DOHH2 (cell line): ENCODE measurements around the gene ZNF536.

Experiments
- H3F3A ChIP-seq: fragments of 200-600 bp; sonication (generic), shearing (Covaris generic); 2 replicates; pipeline ENCODE4 v1.6.0; 2016; ENCODE audit warnings: antibody characterized with exemption, mild to moderate bottlenecking; ENCODE audit not compliant: control insufficient read depth, insufficient read depth
- H3K27ac ChIP-seq: fragments of 200-600 bp; sonication (generic); 2 replicates; pipeline ENCODE4 v1.5.1; 2014; ENCODE audit warnings: low read depth, mild to moderate bottlenecking, low read length, moderate library complexity
- H3K27me3 ChIP-seq: fragments of 200-600 bp; sonication (generic); 2 replicates; pipeline ENCODE4 v1.6.1; 2014; ENCODE audit warnings: mild to moderate bottlenecking, low read length, mixed read lengths; ENCODE audit not compliant: control insufficient read depth
- H3K36me3 ChIP-seq: fragments of 200-600 bp; sonication (generic); 2 replicates; pipeline ENCODE4 v1.6.1; 2014; ENCODE audit warnings: mild to moderate bottlenecking, low read length, moderate library complexity, mixed read lengths; ENCODE audit not compliant: control insufficient read depth
- H3K4me1 ChIP-seq: fragments of 200-600 bp; sonication (generic); 2 replicates; pipeline ENCODE4 v1.6.1; 2014; ENCODE audit warnings: mild to moderate bottlenecking, low read length, mixed read lengths; ENCODE audit not compliant: control insufficient read depth
- H3K4me2 ChIP-seq: fragments of 200-600 bp; sonication (generic); 2 replicates; pipeline ENCODE4 v1.6.0; 2014; ENCODE audit warnings: mild to moderate bottlenecking, low read length, moderate library complexity
- H3K4me3 ChIP-seq: fragments of 200-600 bp; sonication (generic); 2 replicates; pipeline ENCODE4 v1.5.1; 2014; ENCODE audit warnings: mild to moderate bottlenecking, low read length, mixed read lengths
- H3K79me2 ChIP-seq: fragments of 200-600 bp; sonication (generic); 2 replicates; pipeline ENCODE4 v1.6.1; 2014; ENCODE audit warnings: mild to moderate bottlenecking, low read length, mixed read lengths; ENCODE audit not compliant: control insufficient read depth
- H3K9me2 ChIP-seq: fragments of 200-600 bp; sonication (generic); replicated peaks from 2 replicates; pipeline ENCODE4 v1.6.1; 2014; ENCODE audit warnings: mild to moderate bottlenecking, low read length, mixed read lengths; ENCODE audit not compliant: control insufficient read depth
- H3K9me3 ChIP-seq: fragments of 200-600 bp; sonication (generic); 2 replicates; pipeline ENCODE4 v1.6.1; 2014; ENCODE audit warnings: antibody characterized with exemption, low read length, mixed read lengths; ENCODE audit not compliant: control insufficient read depth, insufficient read depth
- H4K20me1 ChIP-seq: fragments of 200-600 bp; sonication (generic); 2 replicates; pipeline ENCODE4 v1.6.0; 2014; ENCODE audit warnings: low read depth, mild to moderate bottlenecking, antibody characterized with exemption, low read length, moderate library complexity; ENCODE audit not compliant: control insufficient read depth, insufficient read depth
- EZH2phosphoT487 ChIP-seq: fragments of 200-600 bp; sonication (generic); IDR thresholded peaks from 2 replicates; pipeline ENCODE4 v1.6.1; 2017; ENCODE audit warnings: borderline replicate concordance, mild to moderate bottlenecking, antibody characterized with exemption, low read length, moderate library complexity, mixed read lengths
- TF ChIP-seq, protein P1 (sequence below): fragments of 200-600 bp; sonication (generic); IDR thresholded peaks from one replicate; pipeline ENCODE4 v1.5.1; 2014; ENCODE audit warnings: antibody characterized with exemption, mild to moderate bottlenecking, low read depth, low read length; ENCODE audit not compliant: poor library complexity, severe bottlenecking

ZNF536 gene

DNA sequence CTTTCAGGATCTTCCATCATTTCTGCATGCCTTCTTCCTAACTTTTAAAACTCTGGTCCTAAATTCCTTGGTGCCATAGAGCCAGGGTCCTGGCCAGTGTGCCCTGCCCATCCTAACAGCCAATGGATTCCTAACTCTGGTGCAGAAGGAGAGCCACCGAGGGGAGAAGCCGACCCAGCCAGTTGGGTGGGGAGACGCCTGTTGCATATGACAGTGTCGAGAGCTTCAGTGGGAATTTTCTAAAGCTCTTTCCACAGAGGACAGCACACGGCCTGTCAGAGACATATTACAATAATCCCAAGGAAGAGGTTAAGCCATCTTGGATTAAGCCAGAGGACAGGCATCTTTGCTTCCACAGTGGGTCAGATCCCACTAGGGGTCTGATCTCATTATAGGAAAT lies 180.4 kb downstream of the ZNF536 start:
- no peaks in the 10 kb centered on the region for H3K36me3 ChIP-seq
- no peaks in the 10 kb centered on the region for H3K4me1 ChIP-seq
- no peak overlapping the region for H3K4me3 ChIP-seq
- no peaks in the 10 kb centered on the region for H3K79me2 ChIP-seq
- H3K27me3 ChIP-seq: no peaks in the 10 kb centered on the region
- no peaks in the 10 kb centered on the region for H3K9me3 ChIP-seq
- no peak overlapping the region for H3K4me2 ChIP-seq
- TF ChIP-seq, protein P1, sequence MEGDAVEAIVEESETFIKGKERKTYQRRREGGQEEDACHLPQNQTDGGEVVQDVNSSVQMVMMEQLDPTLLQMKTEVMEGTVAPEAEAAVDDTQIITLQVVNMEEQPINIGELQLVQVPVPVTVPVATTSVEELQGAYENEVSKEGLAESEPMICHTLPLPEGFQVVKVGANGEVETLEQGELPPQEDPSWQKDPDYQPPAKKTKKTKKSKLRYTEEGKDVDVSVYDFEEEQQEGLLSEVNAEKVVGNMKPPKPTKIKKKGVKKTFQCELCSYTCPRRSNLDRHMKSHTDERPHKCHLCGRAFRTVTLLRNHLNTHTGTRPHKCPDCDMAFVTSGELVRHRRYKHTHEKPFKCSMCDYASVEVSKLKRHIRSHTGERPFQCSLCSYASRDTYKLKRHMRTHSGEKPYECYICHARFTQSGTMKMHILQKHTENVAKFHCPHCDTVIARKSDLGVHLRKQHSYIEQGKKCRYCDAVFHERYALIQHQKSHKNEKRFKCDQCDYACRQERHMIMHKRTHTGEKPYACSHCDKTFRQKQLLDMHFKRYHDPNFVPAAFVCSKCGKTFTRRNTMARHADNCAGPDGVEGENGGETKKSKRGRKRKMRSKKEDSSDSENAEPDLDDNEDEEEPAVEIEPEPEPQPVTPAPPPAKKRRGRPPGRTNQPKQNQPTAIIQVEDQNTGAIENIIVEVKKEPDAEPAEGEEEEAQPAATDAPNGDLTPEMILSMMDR: no peak
- TF ChIP-seq EZH2phosphoT487: no peak
- no peaks in the 10 kb centered on the region for H4K20me1 ChIP-seq
- no peaks in the 10 kb centered on the region for H3F3A ChIP-seq
- H3K27ac ChIP-seq: no peak overlapping the region
- H3K9me2 ChIP-seq: no peaks in the 10 kb centered on the region

DNA sequence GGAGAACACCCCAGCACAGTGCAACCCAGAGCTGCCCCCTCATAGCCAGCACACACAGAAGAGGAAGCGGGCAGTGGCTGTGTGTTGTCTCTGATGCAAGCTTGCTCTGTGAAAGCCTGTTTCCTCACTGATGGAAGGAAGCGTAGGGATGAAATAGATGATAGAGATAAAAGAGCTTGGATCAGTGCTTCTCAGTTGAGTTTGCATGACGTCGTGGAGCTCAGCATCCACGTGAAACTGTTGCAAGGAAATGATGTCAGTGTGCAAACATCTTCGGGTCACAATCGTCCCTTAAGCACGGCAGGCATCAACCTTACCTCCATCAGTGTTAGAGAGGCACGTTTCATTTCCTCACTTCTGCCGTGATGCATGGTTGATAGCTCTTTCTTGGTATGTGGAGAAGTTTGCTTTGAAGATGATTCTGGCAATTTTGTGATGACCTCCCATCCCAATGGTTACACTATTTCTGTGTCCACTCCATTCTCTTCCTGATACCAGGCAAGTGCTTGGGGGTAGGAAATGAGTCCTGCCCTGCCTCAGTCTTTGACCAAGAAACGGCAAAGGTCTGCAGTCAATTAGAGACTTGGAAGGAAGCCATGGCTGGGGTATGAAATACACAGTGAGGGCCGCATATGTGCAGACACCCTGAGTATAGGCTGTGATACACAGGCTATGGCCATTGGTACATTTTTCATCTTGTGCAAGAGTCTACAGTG lies 183.0 kb downstream of the ZNF536 start:
- H3F3A ChIP-seq: no peaks in the 10 kb centered on the region
- no peak overlapping the region for H3K27ac ChIP-seq
- H3K36me3 ChIP-seq: no peaks in the 10 kb centered on the region
- no peaks in the 10 kb centered on the region for H3K9me2 ChIP-seq
- H3K9me3 ChIP-seq: no peaks in the 10 kb centered on the region
- no peak for TF ChIP-seq EZH2phosphoT487
- TF ChIP-seq, protein P1: no peak
- H3K4me2 ChIP-seq: no peak overlapping the region
- no peak overlapping the region for H3K4me3 ChIP-seq
- H3K27me3 ChIP-seq: no peaks in the 10 kb centered on the region
- no peaks in the 10 kb centered on the region for H4K20me1 ChIP-seq
- H3K79me2 ChIP-seq: no peaks in the 10 kb centered on the region
- no peaks in the 10 kb centered on the region for H3K4me1 ChIP-seq

DNA sequence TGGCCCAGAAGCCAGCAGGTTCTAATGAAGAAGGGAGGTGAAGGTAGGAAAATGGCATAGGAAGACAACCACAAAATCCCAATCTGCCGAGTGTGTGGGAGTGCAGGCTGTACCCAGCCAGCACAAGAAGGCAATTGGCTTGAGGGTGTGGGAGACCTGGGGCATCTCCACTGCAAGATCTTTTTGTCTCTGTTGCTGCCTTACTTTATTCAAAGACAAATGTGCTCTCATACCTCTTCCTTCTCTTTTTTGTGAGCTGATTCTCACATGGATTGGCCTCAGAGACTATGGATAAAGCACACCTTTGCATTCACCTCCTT lies 183.6 kb downstream of the ZNF536 start:
- Histone ChIP-seq H3K9me2 (no peaks in the 10 kb centered on the region), H3F3A (no peaks in the 10 kb centered on the region), H3K4me3 (no peak overlapping the region), H3K4me2 (no peak overlapping the region), H4K20me1 (no peaks in the 10 kb centered on the region), H3K4me1 (no peaks in the 10 kb centered on the region), H3K27ac (no peak overlapping the region), H3K79me2 (no peaks in the 10 kb centered on the region), H3K36me3 (no peaks in the 10 kb centered on the region), H3K9me3 (no peaks in the 10 kb centered on the region), H3K27me3 (no peaks in the 10 kb centered on the region)
- TF ChIP-seq, protein P1: no peak
- TF ChIP-seq EZH2phosphoT487: no peak
